Liver (tissue), 3 donors: Measurements from ENCODE around the gene GMFB.

Source experiments
- CTCF ChIP-seq: fragments of 150-350 bp; IDR thresholded peaks from 2 replicates; pipeline ENCODE4 v1.5.1; 2017; ENCODE audit warnings: improper control_type of control experiment, low read depth, low read length; ENCODE audit not compliant: missing input control
- EGR1 ChIP-seq, 2 donors: IDR thresholded peaks; 2 replicates each; pipeline ENCODE4 v1.6.1; 2016 to 2018; ENCODE audit warnings: antibody characterized with exemption in 2 of 2, low read depth in 2 of 2
- FOXA1 ChIP-seq: IDR thresholded peaks from 2 replicates; pipeline ENCODE4 v1.6.1; 2016; ENCODE audit warnings: antibody characterized with exemption
- HNF4G ChIP-seq: IDR thresholded peaks from 2 replicates; pipeline ENCODE4 v1.6.1; 2016; ENCODE audit warnings: antibody characterized with exemption
- JUND ChIP-seq, 2 donors: IDR thresholded peaks; 2 replicates each; pipeline ENCODE4 v1.6.1; 2016; ENCODE audit warnings: antibody characterized with exemption in 2 of 2
- RAD21 ChIP-seq, 2 donors: IDR thresholded peaks; 2 replicates each; pipeline ENCODE4 v1.6.1; 2016; ENCODE audit warnings: antibody characterized with exemption in 2 of 2, mild to moderate bottlenecking in 2 of 2
- RXRA ChIP-seq, 2 donors: IDR thresholded peaks; 2 replicates each; pipeline ENCODE4 v1.6.1; 2017 to 2018; ENCODE audit warnings: antibody characterized with exemption in 2 of 2, mild to moderate bottlenecking in 1 of 2
- YY1 ChIP-seq: IDR thresholded peaks from 2 replicates; pipeline ENCODE4 v1.6.1; 2016; ENCODE audit warnings: antibody characterized with exemption, mild to moderate bottlenecking
- TF ChIP-seq, protein P1 (sequence below): IDR thresholded peaks from 2 replicates; pipeline ENCODE4 v1.6.1; 2016; ENCODE audit warnings: antibody characterized with exemption
- TF ChIP-seq, protein P2 (sequence below): IDR thresholded peaks from 2 replicates; pipeline ENCODE4 v1.6.1; 2016; ENCODE audit warnings: antibody characterized with exemption
- TF ChIP-seq, protein P3 (sequence below): IDR thresholded peaks from 2 replicates; pipeline ENCODE4 v1.6.1; 2016; ENCODE audit warnings: antibody characterized with exemption
- donor health status: healthy.
- donor health status: healthy.

DNA sequence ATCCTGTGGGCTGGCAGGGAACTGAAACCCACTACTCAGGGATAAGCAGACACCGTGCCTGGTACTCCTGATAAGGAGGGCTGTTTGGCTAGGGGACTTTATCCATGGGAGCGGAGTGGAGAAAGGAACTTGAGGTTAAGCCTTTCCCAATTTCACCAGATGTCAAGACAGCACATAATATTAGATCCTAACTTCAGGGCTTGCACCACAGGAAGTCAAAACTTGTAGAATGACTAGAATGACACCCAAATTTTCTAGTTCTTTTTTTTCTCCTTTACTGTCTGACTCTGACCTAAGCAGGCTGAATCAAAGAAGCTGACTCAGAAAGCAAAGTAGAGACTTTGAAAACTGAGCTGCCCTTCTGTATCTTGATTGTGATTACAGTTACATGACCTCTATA lies 13.8 kb upstream of the GMFB start:
- TF ChIP-seq CTCF (no peak), JUND (IDR thresholded peaks at IDR 0.05) (no peak), FOXA1 (no peak), HNF4G (no peak), RXRA (IDR thresholded peaks at IDR 0.05) (no peak), EGR1 (IDR thresholded peaks at IDR 0.05; ENCODE audit: low read depth in 2 of 2) (no peak), YY1 (no peak), RAD21 (IDR thresholded peaks at IDR 0.05) (no peak)
- TF ChIP-seq, protein P1, sequence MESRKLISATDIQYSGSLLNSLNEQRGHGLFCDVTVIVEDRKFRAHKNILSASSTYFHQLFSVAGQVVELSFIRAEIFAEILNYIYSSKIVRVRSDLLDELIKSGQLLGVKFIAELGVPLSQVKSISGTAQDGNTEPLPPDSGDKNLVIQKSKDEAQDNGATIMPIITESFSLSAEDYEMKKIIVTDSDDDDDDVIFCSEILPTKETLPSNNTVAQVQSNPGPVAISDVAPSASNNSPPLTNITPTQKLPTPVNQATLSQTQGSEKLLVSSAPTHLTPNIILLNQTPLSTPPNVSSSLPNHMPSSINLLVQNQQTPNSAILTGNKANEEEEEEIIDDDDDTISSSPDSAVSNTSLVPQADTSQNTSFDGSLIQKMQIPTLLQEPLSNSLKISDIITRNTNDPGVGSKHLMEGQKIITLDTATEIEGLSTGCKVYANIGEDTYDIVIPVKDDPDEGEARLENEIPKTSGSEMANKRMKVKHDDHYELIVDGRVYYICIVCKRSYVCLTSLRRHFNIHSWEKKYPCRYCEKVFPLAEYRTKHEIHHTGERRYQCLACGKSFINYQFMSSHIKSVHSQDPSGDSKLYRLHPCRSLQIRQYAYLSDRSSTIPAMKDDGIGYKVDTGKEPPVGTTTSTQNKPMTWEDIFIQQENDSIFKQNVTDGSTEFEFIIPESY = no peak
- TF ChIP-seq, protein P2, sequence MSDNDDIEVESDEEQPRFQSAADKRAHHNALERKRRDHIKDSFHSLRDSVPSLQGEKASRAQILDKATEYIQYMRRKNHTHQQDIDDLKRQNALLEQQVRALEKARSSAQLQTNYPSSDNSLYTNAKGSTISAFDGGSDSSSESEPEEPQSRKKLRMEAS = no peak
- TF ChIP-seq, protein P3, sequence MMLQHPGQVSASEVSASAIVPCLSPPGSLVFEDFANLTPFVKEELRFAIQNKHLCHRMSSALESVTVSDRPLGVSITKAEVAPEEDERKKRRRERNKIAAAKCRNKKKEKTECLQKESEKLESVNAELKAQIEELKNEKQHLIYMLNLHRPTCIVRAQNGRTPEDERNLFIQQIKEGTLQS = no peak
